ENCODE data around the gene NPB. TPM values are rescaled to one million over a fixed set of nuclear protein-coding genes. Genes with fewer than 3 reads are reported as not detected.

NPB gene
- polyA plus RNA-seq, 1 of the 3 experiments (the other 2 are of a cell fraction), result 2.4 TPM

DNA sequence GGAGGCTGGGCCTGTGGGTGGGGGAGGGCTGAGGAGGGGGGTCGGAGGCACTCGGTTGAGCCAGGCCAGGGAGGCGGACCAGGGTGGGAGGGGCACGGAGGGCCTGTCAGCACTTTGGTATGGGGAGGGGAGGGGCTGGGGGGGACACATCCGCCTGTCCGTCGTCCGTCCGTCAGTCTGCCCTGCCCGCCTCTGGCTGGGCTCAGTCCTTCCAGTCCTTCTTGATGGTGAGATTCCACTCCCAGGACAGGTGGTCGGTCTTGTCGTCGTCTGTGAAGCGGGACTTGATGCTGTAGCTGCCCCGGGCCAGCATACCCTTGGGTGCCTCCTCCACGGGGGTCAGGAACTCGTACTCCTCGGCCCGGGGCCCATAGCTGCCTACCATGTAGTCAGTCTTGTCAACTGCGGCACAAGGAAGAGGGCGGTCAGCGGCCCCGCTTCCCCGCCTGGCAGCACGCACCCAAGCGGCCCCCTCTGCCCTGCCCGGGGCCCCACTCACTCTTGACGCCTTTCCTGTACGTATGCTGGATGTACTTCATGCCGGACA is 33.3 kb upstream of the NPB start (continued):
- TF ChIP-seq, protein P1, sequence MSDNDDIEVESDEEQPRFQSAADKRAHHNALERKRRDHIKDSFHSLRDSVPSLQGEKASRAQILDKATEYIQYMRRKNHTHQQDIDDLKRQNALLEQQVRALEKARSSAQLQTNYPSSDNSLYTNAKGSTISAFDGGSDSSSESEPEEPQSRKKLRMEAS (IDR thresholded peaks at IDR 0.05; ENCODE audit: low read depth), result peak; percentile 45
- TF ChIP-seq, protein P2, sequence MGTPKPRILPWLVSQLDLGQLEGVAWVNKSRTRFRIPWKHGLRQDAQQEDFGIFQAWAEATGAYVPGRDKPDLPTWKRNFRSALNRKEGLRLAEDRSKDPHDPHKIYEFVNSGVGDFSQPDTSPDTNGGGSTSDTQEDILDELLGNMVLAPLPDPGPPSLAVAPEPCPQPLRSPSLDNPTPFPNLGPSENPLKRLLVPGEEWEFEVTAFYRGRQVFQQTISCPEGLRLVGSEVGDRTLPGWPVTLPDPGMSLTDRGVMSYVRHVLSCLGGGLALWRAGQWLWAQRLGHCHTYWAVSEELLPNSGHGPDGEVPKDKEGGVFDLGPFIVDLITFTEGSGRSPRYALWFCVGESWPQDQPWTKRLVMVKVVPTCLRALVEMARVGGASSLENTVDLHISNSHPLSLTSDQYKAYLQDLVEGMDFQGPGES (IDR thresholded peaks at IDR 0.05; ENCODE audit: low read depth, low read length), result no peak
- TF ChIP-seq, protein P3, sequence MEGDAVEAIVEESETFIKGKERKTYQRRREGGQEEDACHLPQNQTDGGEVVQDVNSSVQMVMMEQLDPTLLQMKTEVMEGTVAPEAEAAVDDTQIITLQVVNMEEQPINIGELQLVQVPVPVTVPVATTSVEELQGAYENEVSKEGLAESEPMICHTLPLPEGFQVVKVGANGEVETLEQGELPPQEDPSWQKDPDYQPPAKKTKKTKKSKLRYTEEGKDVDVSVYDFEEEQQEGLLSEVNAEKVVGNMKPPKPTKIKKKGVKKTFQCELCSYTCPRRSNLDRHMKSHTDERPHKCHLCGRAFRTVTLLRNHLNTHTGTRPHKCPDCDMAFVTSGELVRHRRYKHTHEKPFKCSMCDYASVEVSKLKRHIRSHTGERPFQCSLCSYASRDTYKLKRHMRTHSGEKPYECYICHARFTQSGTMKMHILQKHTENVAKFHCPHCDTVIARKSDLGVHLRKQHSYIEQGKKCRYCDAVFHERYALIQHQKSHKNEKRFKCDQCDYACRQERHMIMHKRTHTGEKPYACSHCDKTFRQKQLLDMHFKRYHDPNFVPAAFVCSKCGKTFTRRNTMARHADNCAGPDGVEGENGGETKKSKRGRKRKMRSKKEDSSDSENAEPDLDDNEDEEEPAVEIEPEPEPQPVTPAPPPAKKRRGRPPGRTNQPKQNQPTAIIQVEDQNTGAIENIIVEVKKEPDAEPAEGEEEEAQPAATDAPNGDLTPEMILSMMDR (IDR thresholded peaks at IDR 0.05), result no peak
- TF ChIP-seq POLR2AphosphoS5 (IDR thresholded peaks at IDR 0.05; ENCODE audit: low read depth, low read length) (peak; percentile 85), ELF1 (IDR thresholded peaks at IDR 0.05) (no peak), MXI1 (IDR thresholded peaks at IDR 0.05; ENCODE audit: low read depth, low read length) (no peak), JUND (IDR thresholded peaks at IDR 0.05) (no peak), FOXM1 (IDR thresholded peaks at IDR 0.05; ENCODE audit: low read depth) (no peak), RAD21 (IDR thresholded peaks at IDR 0.05; ENCODE audit: low read length) (no peak)
- TF ChIP-seq, protein P4, sequence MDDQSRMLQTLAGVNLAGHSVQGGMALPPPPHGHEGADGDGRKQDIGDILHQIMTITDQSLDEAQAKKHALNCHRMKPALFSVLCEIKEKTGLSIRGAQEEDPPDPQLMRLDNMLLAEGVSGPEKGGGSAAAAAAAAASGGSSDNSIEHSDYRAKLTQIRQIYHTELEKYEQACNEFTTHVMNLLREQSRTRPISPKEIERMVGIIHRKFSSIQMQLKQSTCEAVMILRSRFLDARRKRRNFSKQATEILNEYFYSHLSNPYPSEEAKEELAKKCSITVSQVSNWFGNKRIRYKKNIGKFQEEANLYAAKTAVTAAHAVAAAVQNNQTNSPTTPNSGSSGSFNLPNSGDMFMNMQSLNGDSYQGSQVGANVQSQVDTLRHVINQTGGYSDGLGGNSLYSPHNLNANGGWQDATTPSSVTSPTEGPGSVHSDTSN (IDR thresholded peaks at IDR 0.05), result peak; percentile 85
- TF ChIP-seq, protein P5, sequence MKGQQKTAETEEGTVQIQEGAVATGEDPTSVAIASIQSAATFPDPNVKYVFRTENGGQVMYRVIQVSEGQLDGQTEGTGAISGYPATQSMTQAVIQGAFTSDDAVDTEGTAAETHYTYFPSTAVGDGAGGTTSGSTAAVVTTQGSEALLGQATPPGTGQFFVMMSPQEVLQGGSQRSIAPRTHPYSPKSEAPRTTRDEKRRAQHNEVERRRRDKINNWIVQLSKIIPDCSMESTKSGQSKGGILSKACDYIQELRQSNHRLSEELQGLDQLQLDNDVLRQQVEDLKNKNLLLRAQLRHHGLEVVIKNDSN (IDR thresholded peaks at IDR 0.05; ENCODE audit: borderline replicate concordance, low read depth), result no peak

DNA sequence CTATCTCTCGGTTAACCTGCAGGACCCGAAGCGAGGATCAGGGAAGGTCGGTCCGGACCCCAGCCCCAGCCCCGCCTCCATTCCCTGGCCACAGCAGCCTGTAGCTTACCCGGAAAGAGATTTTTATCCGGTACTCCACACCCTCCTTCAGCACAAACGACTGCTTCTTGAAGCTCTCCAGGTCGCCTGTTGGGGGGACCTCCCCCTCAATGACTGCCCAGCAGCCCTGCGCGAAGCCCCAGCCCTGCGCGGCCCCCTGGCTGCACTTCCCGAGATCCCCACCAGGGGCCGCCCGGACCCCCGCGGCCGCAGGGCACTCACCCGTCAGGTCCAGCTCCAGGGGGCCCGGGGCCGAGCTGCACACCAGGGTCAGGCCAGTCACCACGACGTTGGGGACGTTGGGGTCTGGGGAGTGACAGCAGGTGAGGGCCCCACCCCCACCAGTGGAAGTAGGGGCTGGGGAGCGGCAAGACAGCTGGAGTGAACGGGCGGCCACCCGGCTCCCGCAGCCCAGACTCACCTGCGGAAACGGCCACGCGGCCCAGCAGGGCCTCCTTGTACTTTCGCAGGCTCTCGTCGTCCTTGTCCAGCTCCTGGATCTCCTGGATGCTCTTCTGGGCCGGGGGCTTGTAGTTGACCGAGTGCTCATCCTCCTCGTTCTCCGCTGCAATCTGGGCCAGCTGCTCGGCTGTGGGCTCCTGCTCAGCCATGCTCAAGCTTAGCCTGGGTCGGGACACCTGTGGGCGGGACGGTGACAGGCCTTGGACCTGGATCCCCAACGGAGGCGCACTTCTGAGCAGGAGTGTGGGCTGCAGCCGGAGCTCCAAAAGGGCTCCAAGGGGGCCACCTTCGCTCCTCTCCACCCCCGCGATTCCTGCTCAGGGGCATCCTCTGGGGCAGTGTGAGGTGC is 32.6 kb upstream of the NPB start:
- Histone ChIP-seq H4K20me1 (ENCODE audit: insufficient read depth) (peaks cover 46% of the 10 kb centered on the region), H3K9me3 (no peaks in the 10 kb centered on the region), H3F3A (replicated peaks; ENCODE audit: insufficient read depth) (peaks cover 72% of the 10 kb centered on the region), H3K4me2 (peak overlapping the region; percentile 99), H3K36me3 (replicated peaks in 1 of 2; ENCODE audit: control insufficient read depth in 1 of 2, insufficient read depth in 2 of 2, low read length in 1 of 2) (peaks cover 27 to 37% of the 10 kb centered on the region in 2 experiments), H3K9ac (peak overlapping the region; percentile 98), H3K4me3 (ENCODE audit: low read depth in 2 of 2, low read length in 1 of 2) (peak overlapping the region; percentile 83 to 97), H3K27me3 (ENCODE audit: insufficient read depth) (no peaks in the 10 kb centered on the region), H3K79me2 (ENCODE audit: insufficient read depth) (peaks cover 65% of the 10 kb centered on the region), H2AFZ (ENCODE audit: low read depth) (no peak overlapping the region), H3K9me2 (no peaks in the 10 kb centered on the region), H3K4me1 (ENCODE audit: control insufficient read depth in 1 of 2, insufficient read depth in 2 of 2, low read depth in 1 of 2, low read length in 1 of 2) (peaks cover 24 to 51% of the 10 kb centered on the region in 2 experiments; a peak in 3 of 4 replicates), H3K27ac (ENCODE audit: low read depth in 2 of 2, low read length in 1 of 2) (peak overlapping the region; percentile 86 to 95)
- peak; percentile 96 for DNase-seq
- ChIA-PET CTCF (interaction anchor here (0.6 to 6.9 kb wide), 63 partner anchors 9 to 229 kb away, joined by 3 to 54 read pairs (median 6); partner anchors contain the start of genes ALYREF, ANAPC11, CENPX and DCXR), POLR2A (interaction anchor here (0.6 to 2.5 kb wide), 18 partner anchors 8 to 362 kb away, joined by 3 to 16 read pairs (median 3); partner anchors contain the start of genes ALYREF, ANAPC11, ARL16 and HGS)
- 15% methylated on average over 37 of the region's 52 CpGs for WGBS (ENCODE audit: low lambda C conversion rate)
- TF ChIP-seq, protein P6, sequence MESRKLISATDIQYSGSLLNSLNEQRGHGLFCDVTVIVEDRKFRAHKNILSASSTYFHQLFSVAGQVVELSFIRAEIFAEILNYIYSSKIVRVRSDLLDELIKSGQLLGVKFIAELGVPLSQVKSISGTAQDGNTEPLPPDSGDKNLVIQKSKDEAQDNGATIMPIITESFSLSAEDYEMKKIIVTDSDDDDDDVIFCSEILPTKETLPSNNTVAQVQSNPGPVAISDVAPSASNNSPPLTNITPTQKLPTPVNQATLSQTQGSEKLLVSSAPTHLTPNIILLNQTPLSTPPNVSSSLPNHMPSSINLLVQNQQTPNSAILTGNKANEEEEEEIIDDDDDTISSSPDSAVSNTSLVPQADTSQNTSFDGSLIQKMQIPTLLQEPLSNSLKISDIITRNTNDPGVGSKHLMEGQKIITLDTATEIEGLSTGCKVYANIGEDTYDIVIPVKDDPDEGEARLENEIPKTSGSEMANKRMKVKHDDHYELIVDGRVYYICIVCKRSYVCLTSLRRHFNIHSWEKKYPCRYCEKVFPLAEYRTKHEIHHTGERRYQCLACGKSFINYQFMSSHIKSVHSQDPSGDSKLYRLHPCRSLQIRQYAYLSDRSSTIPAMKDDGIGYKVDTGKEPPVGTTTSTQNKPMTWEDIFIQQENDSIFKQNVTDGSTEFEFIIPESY (IDR thresholded peaks at IDR 0.05; ENCODE audit: borderline replicate concordance, low read depth), result no peak; the same call in 1 of the 2 replicates
- no peak for TF ChIP-seq FOXJ3 (CRISPR knock-in tag; IDR thresholded peaks at IDR 0.05)
- no peak for TF ChIP-seq YY1 (IDR thresholded peaks at IDR 0.05; ENCODE audit: low read depth)
- TF ChIP-seq, protein P4 (IDR thresholded peaks at IDR 0.05), result peak; percentile 4; the same call in 1 of the 2 replicates
- TF ChIP-seq, protein P5 (IDR thresholded peaks at IDR 0.05; ENCODE audit: borderline replicate concordance, low read depth), result no peak
- peak; percentile 39; the same call in 1 of the 2 replicates for TF ChIP-seq NRF1 (IDR thresholded peaks at IDR 0.05; ENCODE audit: low read depth, low read length)
- TF ChIP-seq RAD21 (IDR thresholded peaks at IDR 0.05; ENCODE audit: low read length), result peak; percentile 35
- TF ChIP-seq, protein P1 (IDR thresholded peaks at IDR 0.05; ENCODE audit: low read depth), result no peak; the same call in 1 of the 2 replicates
